OCI-LY7 (cell line): Measurements from ENCODE around the gene GPRASP1.

Experiments used
- EZH2phosphoT487 ChIP-seq: fragments of 200-600 bp; sonication (generic); IDR thresholded peaks from 2 replicates; pipeline ENCODE4 v1.6.1; 2018; ENCODE audit warnings: low read depth, borderline replicate concordance, mild to moderate bottlenecking, mixed run types, antibody characterized with exemption, low read length, moderate library complexity, mixed read lengths
- TF ChIP-seq, protein P1 (sequence below): fragments of 200-600 bp; sonication (generic); conservative IDR thresholded peaks from 2 replicates; pipeline ENCODE4 v1.5.1; 2014; ENCODE audit warnings: mild to moderate bottlenecking, antibody characterized with exemption, low read length, moderate library complexity, mixed read lengths

DNA sequence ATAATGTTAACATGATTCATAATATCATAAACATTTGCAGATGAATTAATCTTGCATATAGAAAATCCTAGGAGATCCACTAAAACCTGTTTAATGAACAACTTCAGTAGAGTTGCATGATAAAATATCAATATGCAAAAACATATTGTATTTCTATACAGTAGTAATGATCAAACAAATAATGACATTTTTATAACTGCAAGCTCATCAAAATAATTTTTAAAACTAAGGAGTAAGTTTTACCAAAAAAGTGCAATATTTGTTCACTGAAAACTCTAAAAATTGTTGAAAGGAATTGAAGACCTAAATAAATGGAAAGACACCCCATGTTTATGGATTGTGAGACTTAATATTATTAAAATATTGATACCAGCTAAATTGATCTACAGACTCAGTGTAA lies 45.0 kb downstream of the GPRASP1 start:
- TF ChIP-seq, protein P1, sequence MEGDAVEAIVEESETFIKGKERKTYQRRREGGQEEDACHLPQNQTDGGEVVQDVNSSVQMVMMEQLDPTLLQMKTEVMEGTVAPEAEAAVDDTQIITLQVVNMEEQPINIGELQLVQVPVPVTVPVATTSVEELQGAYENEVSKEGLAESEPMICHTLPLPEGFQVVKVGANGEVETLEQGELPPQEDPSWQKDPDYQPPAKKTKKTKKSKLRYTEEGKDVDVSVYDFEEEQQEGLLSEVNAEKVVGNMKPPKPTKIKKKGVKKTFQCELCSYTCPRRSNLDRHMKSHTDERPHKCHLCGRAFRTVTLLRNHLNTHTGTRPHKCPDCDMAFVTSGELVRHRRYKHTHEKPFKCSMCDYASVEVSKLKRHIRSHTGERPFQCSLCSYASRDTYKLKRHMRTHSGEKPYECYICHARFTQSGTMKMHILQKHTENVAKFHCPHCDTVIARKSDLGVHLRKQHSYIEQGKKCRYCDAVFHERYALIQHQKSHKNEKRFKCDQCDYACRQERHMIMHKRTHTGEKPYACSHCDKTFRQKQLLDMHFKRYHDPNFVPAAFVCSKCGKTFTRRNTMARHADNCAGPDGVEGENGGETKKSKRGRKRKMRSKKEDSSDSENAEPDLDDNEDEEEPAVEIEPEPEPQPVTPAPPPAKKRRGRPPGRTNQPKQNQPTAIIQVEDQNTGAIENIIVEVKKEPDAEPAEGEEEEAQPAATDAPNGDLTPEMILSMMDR = no peak
- TF ChIP-seq EZH2phosphoT487 = no peak
